NT2/D1 (cell line): ENCODE measurements around the gene CITED4.

Experiments
- DNase-seq: peaks from one replicate; pipeline ENCODE4 v3.0.0-alpha.2; 2011; ENCODE audit warnings: low read depth, low spot score
- H3K27me3 ChIP-seq: 2 replicates; pipeline ENCODE4 v1.6.0; 2011; ENCODE audit warnings: mild to moderate bottlenecking; ENCODE audit not compliant: insufficient read length, insufficient read depth
- H3K36me3 ChIP-seq: 2 replicates; pipeline ENCODE4 v1.6.1; 2011; ENCODE audit warnings: mild to moderate bottlenecking, low read length, mixed read lengths; ENCODE audit not compliant: insufficient read depth, insufficient read length
- H3K4me1 ChIP-seq: 2 replicates; pipeline ENCODE4 v1.5.1; 2011; ENCODE audit not compliant: insufficient read depth, insufficient read length
- H3K4me3 ChIP-seq: 2 replicates; pipeline ENCODE4 v1.5.1; 2011; ENCODE audit warnings: low read depth; ENCODE audit not compliant: insufficient read length
- H3K9ac ChIP-seq: 2 replicates; pipeline ENCODE4 v1.6.0; 2011; ENCODE audit warnings: low read depth; ENCODE audit not compliant: insufficient read length
- H3K9me3 ChIP-seq: 2 replicates; pipeline ENCODE4 v1.5.1; 2011; ENCODE audit warnings: mild to moderate bottlenecking, low read length; ENCODE audit not compliant: insufficient read depth
- SUZ12 ChIP-seq: IDR thresholded peaks from 2 replicates; pipeline ENCODE4 v1.6.1; 2011; ENCODE audit not compliant: insufficient read length, insufficient read depth; ENCODE audit errors: extremely low read depth
- YY1 ChIP-seq: IDR thresholded peaks from 2 replicates; pipeline ENCODE4 v1.6.1; 2011; ENCODE audit not compliant: insufficient read length, insufficient read depth
- ZNF274 ChIP-seq: IDR thresholded peaks from 2 replicates; pipeline ENCODE4 v1.6.1; 2011; ENCODE audit warnings: mild to moderate bottlenecking, low read depth, low read length

CITED4 gene

GRCh38 chr1:40894455-40894854 is 32.3 kb upstream of the CITED4 start:
- no peak overlapping the region for H3K4me3 ChIP-seq
- H3K9ac ChIP-seq = no peak overlapping the region
- peaks cover 26% of the 10 kb centered on the region for H3K9me3 ChIP-seq
- H3K27me3 ChIP-seq = no peaks in the 10 kb centered on the region
- no peak for DNase-seq
- no peaks in the 10 kb centered on the region for H3K36me3 ChIP-seq
- no peaks in the 10 kb centered on the region for H3K4me1 ChIP-seq
- no peak for TF ChIP-seq ZNF274
- TF ChIP-seq SUZ12 = no peak

DNA sequence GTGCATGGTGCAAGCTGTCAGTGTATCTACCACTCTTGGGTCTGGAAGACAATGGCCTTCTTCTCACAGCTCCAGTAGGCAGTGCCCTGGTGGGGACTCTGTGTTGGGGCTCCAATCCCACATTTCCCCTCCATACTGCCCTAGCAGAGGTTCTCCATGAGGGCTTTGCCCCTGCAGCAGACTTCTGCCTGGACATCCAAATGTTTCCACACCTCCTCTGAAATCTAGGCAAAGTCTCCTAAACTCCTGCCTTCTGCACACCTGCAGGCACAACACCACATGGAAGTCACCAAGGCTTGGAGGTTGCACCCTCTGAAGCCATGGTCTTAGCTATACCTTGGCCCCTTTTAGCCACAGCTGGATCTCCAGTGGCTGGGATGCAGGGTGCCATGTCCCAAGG is 31.8 kb upstream of the CITED4 start:
- Histone ChIP-seq H3K27me3 (no peaks in the 10 kb centered on the region), H3K4me3 (no peak overlapping the region), H3K36me3 (no peaks in the 10 kb centered on the region), H3K4me1 (no peaks in the 10 kb centered on the region), H3K9me3 (peaks cover 26% of the 10 kb centered on the region), H3K9ac (no peak overlapping the region)
- no peak for TF ChIP-seq YY1
- TF ChIP-seq SUZ12 = no peak
- TF ChIP-seq ZNF274 = no peak
- DNase-seq = no peak

DNA sequence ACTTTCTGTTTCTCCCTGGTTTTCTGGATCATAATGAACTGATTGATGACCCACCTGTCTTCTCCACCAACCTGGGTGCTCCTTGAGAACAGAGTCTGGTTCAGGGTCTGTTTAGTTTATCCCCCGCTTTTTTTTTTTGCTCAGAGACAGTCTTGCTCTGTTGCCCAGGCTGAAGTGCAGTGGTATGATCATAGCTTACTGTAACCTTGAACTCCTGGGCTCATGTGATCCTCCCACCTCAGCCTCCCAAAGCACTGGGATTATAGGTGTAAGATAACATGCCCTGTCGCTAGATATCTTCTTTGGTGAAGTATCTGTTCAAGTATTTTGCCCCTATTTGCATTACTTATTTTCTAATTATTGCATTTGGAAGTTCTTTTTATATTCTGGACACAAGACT is 30.2 kb upstream of the CITED4 start:
- Histone ChIP-seq H3K4me3 (no peak overlapping the region), H3K36me3 (no peaks in the 10 kb centered on the region), H3K4me1 (no peaks in the 10 kb centered on the region), H3K9me3 (peaks cover 26% of the 10 kb centered on the region), H3K9ac (no peak overlapping the region), H3K27me3 (peaks cover 2% of the 10 kb centered on the region)
- no peak for DNase-seq
- TF ChIP-seq SUZ12 (no peak), ZNF274 (no peak), YY1 (no peak)

DNA sequence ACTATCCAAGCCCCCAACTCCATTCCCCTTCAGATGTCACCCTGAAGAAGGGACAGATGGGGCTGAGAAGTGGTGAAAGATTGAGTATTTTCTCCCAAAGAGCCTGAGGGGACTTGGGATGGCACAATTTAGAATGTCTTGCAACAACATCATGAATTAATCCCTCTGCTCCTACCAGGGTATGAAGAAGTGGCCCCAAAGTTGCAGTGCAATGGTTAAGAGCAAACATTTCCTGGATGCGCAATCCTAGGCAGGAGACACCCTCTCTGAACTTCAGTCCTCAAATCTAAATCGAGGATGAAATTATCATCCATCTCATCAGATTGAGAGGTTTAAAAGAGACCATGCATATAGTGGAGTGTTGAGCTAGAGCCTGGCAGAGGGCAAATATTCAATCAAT is 28.6 kb upstream of the CITED4 start:
- peaks cover 26% of the 10 kb centered on the region for H3K9me3 ChIP-seq
- peaks cover 5% of the 10 kb centered on the region for H3K27me3 ChIP-seq
- H3K4me1 ChIP-seq = no peaks in the 10 kb centered on the region
- H3K9ac ChIP-seq = no peak overlapping the region
- no peak for TF ChIP-seq ZNF274
- no peak for TF ChIP-seq YY1
- TF ChIP-seq SUZ12 = no peak
- H3K36me3 ChIP-seq = no peaks in the 10 kb centered on the region
- DNase-seq = no peak
- no peak overlapping the region for H3K4me3 ChIP-seq

GRCh38 chr1:40887652-40888051 is 25.5 kb upstream of the CITED4 start:
- Histone ChIP-seq H3K27me3 (peaks cover 27% of the 10 kb centered on the region), H3K4me3 (no peak overlapping the region), H3K36me3 (no peaks in the 10 kb centered on the region), H3K9ac (no peak overlapping the region), H3K4me1 (peaks cover 3% of the 10 kb centered on the region), H3K9me3 (no peaks in the 10 kb centered on the region; the same call in 1 of the 2 replicates)
- TF ChIP-seq YY1 = no peak
- TF ChIP-seq ZNF274 = no peak
- no peak for TF ChIP-seq SUZ12
- DNase-seq = no peak

- H3K36me3 ChIP-seq = no peaks in the 10 kb centered on the region
- peaks cover 28% of the 10 kb centered on the region for H3K27me3 ChIP-seq
- no peaks in the 10 kb centered on the region; the same call in 1 of the 2 replicates for H3K9me3 ChIP-seq
- H3K4me1 ChIP-seq = peaks cover 3% of the 10 kb centered on the region
- H3K4me3 ChIP-seq = no peak overlapping the region
- no peak for TF ChIP-seq SUZ12
- no peak for TF ChIP-seq ZNF274
- TF ChIP-seq YY1 = no peak
- no peak overlapping the region for H3K9ac ChIP-seq
- DNase-seq = no peak
Measured at GRCh38 chr1:40887012-40887378, 24.8 kb upstream of the CITED4 start.

GRCh38 chr1:40886318-40887011 is 24.3 kb upstream of the CITED4 start:
- Histone ChIP-seq H3K36me3 (no peaks in the 10 kb centered on the region), H3K4me3 (no peak overlapping the region), H3K9me3 (no peaks in the 10 kb centered on the region), H3K4me1 (peaks cover 5% of the 10 kb centered on the region), H3K27me3 (peaks cover 28% of the 10 kb centered on the region), H3K9ac (no peak overlapping the region)
- TF ChIP-seq YY1 (no peak), ZNF274 (no peak), SUZ12 (no peak)
- no peak for DNase-seq
